HepG2 (cell line): ENCODE data around the gene PLIN3. TPM values are rescaled to one million over a fixed set of nuclear protein-coding genes. Genes with fewer than 3 reads are reported as not detected.

Experiments used
- CAMTA2 ChIP-seq: sonication (generic); formaldehyde crosslinking; IDR thresholded peaks from 2 replicates; pipeline ENCODE4 v1.4.0; 2020; ENCODE audit warnings: mild to moderate bottlenecking, missing genetic modification reagents, borderline replicate concordance
- HNRNPL ChIP-seq: fragments of 200-400 bp; formaldehyde crosslinking; IDR thresholded peaks from 2 replicates; pipeline ENCODE4 v1.6.1; 2017; ENCODE audit warnings: mild to moderate bottlenecking, low read depth, low read length
- HOXA7 ChIP-seq: sonication (generic); formaldehyde crosslinking; IDR thresholded peaks from 2 replicates; pipeline ENCODE4 v1.8.1; 2022; ENCODE audit warnings: mild to moderate bottlenecking, missing genetic modification reagents, moderate library complexity
- MZF1 ChIP-seq: sonication (generic); formaldehyde crosslinking; IDR thresholded peaks from 2 replicates; pipeline ENCODE4 v1.8.1; 2023; ENCODE audit warnings: mild to moderate bottlenecking, missing genetic modification reagents, borderline replicate concordance
- SPEN ChIP-seq: sonication (generic); formaldehyde crosslinking; IDR thresholded peaks from 2 replicates; pipeline ENCODE4 v1.5.1; 2020; ENCODE audit warnings: low read depth, mild to moderate bottlenecking, missing genetic modification reagents
- YEATS2 ChIP-seq: sonication (generic); formaldehyde crosslinking; IDR thresholded peaks from 2 replicates; pipeline ENCODE4 v1.4.0; 2020; ENCODE audit warnings: missing genetic modification reagents, borderline replicate concordance
- ZMYM2 ChIP-seq: sonication (generic); formaldehyde crosslinking; IDR thresholded peaks from 2 replicates; pipeline ENCODE4 v1.8.0; 2022; ENCODE audit warnings: mild to moderate bottlenecking, missing genetic modification reagents
- ZNF558 ChIP-seq: sonication (generic); formaldehyde crosslinking; IDR thresholded peaks from 2 replicates; pipeline ENCODE4 v1.9.0; 2022; ENCODE audit warnings: mild to moderate bottlenecking, missing genetic modification reagents, borderline replicate concordance
- polyA plus RNA-seq, 8 experiments: library from polyadenylated mRNA; depleted of rRNA in 3 of 8; stranded (reverse) in 7 of 8; unstranded in 1 of 8; fragments of >200 nt; fragmentation: Illumina TruSeq in 4 of 8; extraction: Trizol in 4 of 8; gene quantifications; 2 replicates each; pipeline versions ENCODE4 v1.2.1 to v1.2.3, GENCODE V29; 2011 to 2016; ENCODE audit warnings: low read depth in 4 of 8, missing spikeins in 1 of 8, mixed read lengths in 1 of 8; ENCODE audit not compliant: insufficient read depth in 1 of 8
- total RNA-seq, 5 experiments: library from RNA; depleted of rRNA; stranded (reverse); fragments of >200 nt; fragmentation: Illumina TruSeq; extraction: Trizol; gene quantifications; 2 replicates each; pipeline ENCODE4 v1.2.3, GENCODE V29; 2016; ENCODE audit warnings: low read depth in 1 of 5
- TF ChIP-seq, protein P1 (sequence below): fragments of 450-650 bp; IDR thresholded peaks from 2 replicates; pipeline ENCODE4 v1.6.1; 2017
- TF ChIP-seq, protein P2 (sequence below): sonication (generic); IDR thresholded peaks from 2 replicates; pipeline ENCODE4 v1.6.1; 2016; ENCODE audit warnings: low read depth, borderline replicate concordance
- TF ChIP-seq, protein P3 (sequence below): sonication (generic); formaldehyde crosslinking; IDR thresholded peaks from 2 replicates; pipeline ENCODE4 v1.4.0; 2020; ENCODE audit warnings: missing genetic modification reagents, borderline replicate concordance
- TF ChIP-seq, protein P4 (sequence below): sonication (generic); formaldehyde crosslinking; IDR thresholded peaks from 2 replicates; pipeline ENCODE4 v1.9.0; 2021; ENCODE audit warnings: mild to moderate bottlenecking, missing genetic modification reagents
- TF ChIP-seq, protein P5 (sequence below): sonication (generic); formaldehyde crosslinking; IDR thresholded peaks from 2 replicates; pipeline ENCODE4 v1.4.0; 2020; ENCODE audit warnings: missing genetic modification reagents
- TF ChIP-seq, protein P6 (sequence below): IDR thresholded peaks from 2 replicates; pipeline ENCODE4 v1.6.1; 2016; ENCODE audit warnings: mild to moderate bottlenecking

PLIN3 gene
- total and polyA plus RNA-seq, 2 of the 13 experiments (the other 11 are each of a cell fraction or from before 2014, with no cell fraction given), result 49.3 to 57.9 TPM

DNA sequence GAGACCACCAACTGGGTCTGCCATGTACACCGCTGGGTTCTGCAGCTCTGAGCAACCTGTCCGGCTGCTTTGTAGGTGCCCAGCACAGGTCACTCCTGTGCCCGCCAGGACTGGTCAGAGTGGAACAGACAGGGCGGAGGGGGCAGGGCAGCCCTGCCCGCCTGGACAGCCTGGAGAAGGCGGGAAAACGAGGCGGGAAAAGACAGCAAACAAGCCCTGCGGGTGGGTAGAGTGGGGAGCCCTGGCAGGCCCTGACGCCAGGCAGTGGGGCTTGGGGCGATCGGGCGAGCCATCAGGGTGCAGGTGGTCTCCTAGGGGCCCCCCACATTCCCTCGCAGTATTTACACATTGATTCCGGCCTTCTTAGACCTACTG lies 41.3 kb upstream of the PLIN3 start (continued):
- TF ChIP-seq HOXA7 (CRISPR knock-in tag), result no peak
- no peak for TF ChIP-seq CAMTA2 (CRISPR knock-in tag)
- peak; percentile 89 for TF ChIP-seq YEATS2 (CRISPR knock-in tag)
- TF ChIP-seq, protein P1, sequence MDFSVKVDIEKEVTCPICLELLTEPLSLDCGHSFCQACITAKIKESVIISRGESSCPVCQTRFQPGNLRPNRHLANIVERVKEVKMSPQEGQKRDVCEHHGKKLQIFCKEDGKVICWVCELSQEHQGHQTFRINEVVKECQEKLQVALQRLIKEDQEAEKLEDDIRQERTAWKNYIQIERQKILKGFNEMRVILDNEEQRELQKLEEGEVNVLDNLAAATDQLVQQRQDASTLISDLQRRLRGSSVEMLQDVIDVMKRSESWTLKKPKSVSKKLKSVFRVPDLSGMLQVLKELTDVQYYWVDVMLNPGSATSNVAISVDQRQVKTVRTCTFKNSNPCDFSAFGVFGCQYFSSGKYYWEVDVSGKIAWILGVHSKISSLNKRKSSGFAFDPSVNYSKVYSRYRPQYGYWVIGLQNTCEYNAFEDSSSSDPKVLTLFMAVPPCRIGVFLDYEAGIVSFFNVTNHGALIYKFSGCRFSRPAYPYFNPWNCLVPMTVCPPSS, result no peak
- no peak for TF ChIP-seq ZMYM2 (CRISPR knock-in tag)
- peak; percentile 70 for TF ChIP-seq SPEN (CRISPR knock-in tag)
- no peak for TF ChIP-seq MZF1 (CRISPR knock-in tag)
- peak; percentile 10; the same call in 1 of the 2 replicates for TF ChIP-seq ZNF558
- TF ChIP-seq, protein P2, sequence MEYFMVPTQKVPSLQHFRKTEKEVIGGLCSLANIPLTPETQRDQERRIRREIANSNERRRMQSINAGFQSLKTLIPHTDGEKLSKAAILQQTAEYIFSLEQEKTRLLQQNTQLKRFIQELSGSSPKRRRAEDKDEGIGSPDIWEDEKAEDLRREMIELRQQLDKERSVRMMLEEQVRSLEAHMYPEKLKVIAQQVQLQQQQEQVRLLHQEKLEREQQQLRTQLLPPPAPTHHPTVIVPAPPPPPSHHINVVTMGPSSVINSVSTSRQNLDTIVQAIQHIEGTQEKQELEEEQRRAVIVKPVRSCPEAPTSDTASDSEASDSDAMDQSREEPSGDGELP, result peak; percentile 0; the same call in 1 of the 2 replicates
- TF ChIP-seq, protein P3, sequence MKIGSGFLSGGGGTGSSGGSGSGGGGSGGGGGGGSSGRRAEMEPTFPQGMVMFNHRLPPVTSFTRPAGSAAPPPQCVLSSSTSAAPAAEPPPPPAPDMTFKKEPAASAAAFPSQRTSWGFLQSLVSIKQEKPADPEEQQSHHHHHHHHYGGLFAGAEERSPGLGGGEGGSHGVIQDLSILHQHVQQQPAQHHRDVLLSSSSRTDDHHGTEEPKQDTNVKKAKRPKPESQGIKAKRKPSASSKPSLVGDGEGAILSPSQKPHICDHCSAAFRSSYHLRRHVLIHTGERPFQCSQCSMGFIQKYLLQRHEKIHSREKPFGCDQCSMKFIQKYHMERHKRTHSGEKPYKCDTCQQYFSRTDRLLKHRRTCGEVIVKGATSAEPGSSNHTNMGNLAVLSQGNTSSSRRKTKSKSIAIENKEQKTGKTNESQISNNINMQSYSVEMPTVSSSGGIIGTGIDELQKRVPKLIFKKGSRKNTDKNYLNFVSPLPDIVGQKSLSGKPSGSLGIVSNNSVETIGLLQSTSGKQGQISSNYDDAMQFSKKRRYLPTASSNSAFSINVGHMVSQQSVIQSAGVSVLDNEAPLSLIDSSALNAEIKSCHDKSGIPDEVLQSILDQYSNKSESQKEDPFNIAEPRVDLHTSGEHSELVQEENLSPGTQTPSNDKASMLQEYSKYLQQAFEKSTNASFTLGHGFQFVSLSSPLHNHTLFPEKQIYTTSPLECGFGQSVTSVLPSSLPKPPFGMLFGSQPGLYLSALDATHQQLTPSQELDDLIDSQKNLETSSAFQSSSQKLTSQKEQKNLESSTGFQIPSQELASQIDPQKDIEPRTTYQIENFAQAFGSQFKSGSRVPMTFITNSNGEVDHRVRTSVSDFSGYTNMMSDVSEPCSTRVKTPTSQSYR (CRISPR knock-in tag), result peak; percentile 45; the same call in 1 of the 2 replicates
- TF ChIP-seq, protein P4, sequence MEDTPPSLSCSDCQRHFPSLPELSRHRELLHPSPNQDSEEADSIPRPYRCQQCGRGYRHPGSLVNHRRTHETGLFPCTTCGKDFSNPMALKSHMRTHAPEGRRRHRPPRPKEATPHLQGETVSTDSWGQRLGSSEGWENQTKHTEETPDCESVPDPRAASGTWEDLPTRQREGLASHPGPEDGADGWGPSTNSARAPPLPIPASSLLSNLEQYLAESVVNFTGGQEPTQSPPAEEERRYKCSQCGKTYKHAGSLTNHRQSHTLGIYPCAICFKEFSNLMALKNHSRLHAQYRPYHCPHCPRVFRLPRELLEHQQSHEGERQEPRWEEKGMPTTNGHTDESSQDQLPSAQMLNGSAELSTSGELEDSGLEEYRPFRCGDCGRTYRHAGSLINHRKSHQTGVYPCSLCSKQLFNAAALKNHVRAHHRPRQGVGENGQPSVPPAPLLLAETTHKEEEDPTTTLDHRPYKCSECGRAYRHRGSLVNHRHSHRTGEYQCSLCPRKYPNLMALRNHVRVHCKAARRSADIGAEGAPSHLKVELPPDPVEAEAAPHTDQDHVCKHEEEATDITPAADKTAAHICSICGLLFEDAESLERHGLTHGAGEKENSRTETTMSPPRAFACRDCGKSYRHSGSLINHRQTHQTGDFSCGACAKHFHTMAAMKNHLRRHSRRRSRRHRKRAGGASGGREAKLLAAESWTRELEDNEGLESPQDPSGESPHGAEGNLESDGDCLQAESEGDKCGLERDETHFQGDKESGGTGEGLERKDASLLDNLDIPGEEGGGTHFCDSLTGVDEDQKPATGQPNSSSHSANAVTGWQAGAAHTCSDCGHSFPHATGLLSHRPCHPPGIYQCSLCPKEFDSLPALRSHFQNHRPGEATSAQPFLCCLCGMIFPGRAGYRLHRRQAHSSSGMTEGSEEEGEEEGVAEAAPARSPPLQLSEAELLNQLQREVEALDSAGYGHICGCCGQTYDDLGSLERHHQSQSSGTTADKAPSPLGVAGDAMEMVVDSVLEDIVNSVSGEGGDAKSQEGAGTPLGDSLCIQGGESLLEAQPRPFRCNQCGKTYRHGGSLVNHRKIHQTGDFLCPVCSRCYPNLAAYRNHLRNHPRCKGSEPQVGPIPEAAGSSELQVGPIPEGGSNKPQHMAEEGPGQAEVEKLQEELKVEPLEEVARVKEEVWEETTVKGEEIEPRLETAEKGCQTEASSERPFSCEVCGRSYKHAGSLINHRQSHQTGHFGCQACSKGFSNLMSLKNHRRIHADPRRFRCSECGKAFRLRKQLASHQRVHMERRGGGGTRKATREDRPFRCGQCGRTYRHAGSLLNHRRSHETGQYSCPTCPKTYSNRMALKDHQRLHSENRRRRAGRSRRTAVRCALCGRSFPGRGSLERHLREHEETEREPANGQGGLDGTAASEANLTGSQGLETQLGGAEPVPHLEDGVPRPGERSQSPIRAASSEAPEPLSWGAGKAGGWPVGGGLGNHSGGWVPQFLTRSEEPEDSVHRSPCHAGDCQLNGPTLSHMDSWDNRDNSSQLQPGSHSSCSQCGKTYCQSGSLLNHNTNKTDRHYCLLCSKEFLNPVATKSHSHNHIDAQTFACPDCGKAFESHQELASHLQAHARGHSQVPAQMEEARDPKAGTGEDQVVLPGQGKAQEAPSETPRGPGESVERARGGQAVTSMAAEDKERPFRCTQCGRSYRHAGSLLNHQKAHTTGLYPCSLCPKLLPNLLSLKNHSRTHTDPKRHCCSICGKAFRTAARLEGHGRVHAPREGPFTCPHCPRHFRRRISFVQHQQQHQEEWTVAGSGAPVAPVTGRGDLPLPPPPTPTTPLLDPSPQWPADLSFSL, result no peak
- TF ChIP-seq HNRNPL, result peak; percentile 99
- TF ChIP-seq, protein P5, sequence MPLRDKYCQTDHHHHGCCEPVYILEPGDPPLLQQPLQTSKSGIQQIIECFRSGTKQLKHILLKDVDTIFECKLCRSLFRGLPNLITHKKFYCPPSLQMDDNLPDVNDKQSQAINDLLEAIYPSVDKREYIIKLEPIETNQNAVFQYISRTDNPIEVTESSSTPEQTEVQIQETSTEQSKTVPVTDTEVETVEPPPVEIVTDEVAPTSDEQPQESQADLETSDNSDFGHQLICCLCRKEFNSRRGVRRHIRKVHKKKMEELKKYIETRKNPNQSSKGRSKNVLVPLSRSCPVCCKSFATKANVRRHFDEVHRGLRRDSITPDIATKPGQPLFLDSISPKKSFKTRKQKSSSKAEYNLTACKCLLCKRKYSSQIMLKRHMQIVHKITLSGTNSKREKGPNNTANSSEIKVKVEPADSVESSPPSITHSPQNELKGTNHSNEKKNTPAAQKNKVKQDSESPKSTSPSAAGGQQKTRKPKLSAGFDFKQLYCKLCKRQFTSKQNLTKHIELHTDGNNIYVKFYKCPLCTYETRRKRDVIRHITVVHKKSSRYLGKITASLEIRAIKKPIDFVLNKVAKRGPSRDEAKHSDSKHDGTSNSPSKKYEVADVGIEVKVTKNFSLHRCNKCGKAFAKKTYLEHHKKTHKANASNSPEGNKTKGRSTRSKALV (CRISPR knock-in tag), result no peak
- TF ChIP-seq, protein P6, sequence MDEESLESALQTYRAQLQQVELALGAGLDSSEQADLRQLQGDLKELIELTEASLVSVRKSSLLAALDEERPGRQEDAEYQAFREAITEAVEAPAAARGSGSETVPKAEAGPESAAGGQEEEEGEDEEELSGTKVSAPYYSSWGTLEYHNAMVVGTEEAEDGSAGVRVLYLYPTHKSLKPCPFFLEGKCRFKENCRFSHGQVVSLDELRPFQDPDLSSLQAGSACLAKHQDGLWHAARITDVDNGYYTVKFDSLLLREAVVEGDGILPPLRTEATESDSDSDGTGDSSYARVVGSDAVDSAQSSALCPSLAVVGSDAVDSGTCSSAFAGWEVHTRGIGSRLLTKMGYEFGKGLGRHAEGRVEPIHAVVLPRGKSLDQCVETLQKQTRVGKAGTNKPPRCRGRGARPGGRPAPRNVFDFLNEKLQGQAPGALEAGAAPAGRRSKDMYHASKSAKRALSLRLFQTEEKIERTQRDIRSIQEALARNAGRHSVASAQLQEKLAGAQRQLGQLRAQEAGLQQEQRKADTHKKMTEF (CRISPR knock-in tag), result 0 out of 2 replicates have a peak, but pooled peaks have one; percentile 8
